ENCODE data around the gene TSSC4. TPM values are rescaled to one million over a fixed set of nuclear protein-coding genes. Genes with fewer than 3 reads are reported as not detected.
A peak's percentile ranks its signal among the peaks of the same experiment; 100 is the strongest.

TSSC4 gene
- total RNA-seq, 6 donors from 2014 or later, result 28.9 to 69.4 (median 50.3) TPM

- no peak for DNase-seq
- no peak for ATAC-seq (ENCODE audit: low FRiP score in 2 of 2)
- TF ChIP-seq EP300 (IDR thresholded peaks at IDR 0.05), result no peak
These were observed 14.6 kb downstream of the TSSC4 start for GRCh38 chr11:2415171-2415570.

GRCh38 chr11:2415601-2416380 lies 15.2 kb downstream of the TSSC4 start:
- WGBS, 2 donors, result 84 to 86% methylated on average over 10 to 30 of the region's 34 CpGs
- Histone ChIP-seq H3K4me1 (peaks cover 6 to 14% (median 13%) of the 10 kb centered on the region in 4 donors), H3K27ac (no peak overlapping the region), H3K27me3 (no peaks in the 10 kb centered on the region), H3K4me3 (no peak overlapping the region), H3K36me3 (no peaks in the 10 kb centered on the region), H3K9me3 (no peaks in the 10 kb centered on the region)
- DNase-seq (peak in 1 of 2 donors; percentile 81), ATAC-seq (ENCODE audit: low FRiP score in 2 of 2) (no peak)
- no peak for TF ChIP-seq CTCF (IDR thresholded peaks at IDR 0.05)
- no peak for TF ChIP-seq POLR2A (IDR thresholded peaks at IDR 0.05)

More at GRCh38 chr11:2415171-2415570, 14.6 kb downstream of the TSSC4 start:
- peaks cover 0 to 2% (median 0%) of the 10 kb centered on the region in 4 donors for H3K27me3 ChIP-seq
- no peak overlapping the region for H3K4me3 ChIP-seq
- peaks cover 0 to 8% (median 7%) of the 10 kb centered on the region in 4 donors for H3K4me1 ChIP-seq
- H3K27ac ChIP-seq, result no peak overlapping the region
- 83 to 93% methylated on average over 24 to 28 of the region's 28 CpGs for whole genome bisulfite sequencing, 2 donors
- no peaks in the 10 kb centered on the region for H3K9me3 ChIP-seq
- H3K36me3 ChIP-seq, result no peaks in the 10 kb centered on the region

- DNase-seq (no peak), ATAC-seq (ENCODE audit: low FRiP score in 2 of 2) (no peak)
- H3K27ac ChIP-seq, result no peak overlapping the region
- H3K4me1 ChIP-seq, result peaks cover 6 to 15% (median 15%) of the 10 kb centered on the region in 4 donors
- no peak overlapping the region for H3K4me3 ChIP-seq
- no peaks in the 10 kb centered on the region for H3K36me3 ChIP-seq
- WGBS, 2 donors, result 89 to 91% methylated on average over 18 of the region's 18 CpGs
- H3K27me3 ChIP-seq, result no peaks in the 10 kb centered on the region
- H3K9me3 ChIP-seq, result no peaks in the 10 kb centered on the region
- TF ChIP-seq CTCF (IDR thresholded peaks at IDR 0.05) (no peak), POLR2A (IDR thresholded peaks at IDR 0.05) (no peak), EP300 (IDR thresholded peaks at IDR 0.05) (no peak), POLR2AphosphoS5 (IDR thresholded peaks at IDR 0.05) (no peak)
These were observed 16.2 kb downstream of the TSSC4 start for GRCh38 chr11:2416765-2417164.

GRCh38 chr11:2417856-2418692 lies 17.5 kb downstream of the TSSC4 start:
- H3K27me3 ChIP-seq, result no peaks in the 10 kb centered on the region
- H3K9me3 ChIP-seq, result no peaks in the 10 kb centered on the region
- no peak overlapping the region for H3K27ac ChIP-seq
- DNase-seq (peak in 1 of 2 donors; percentile 82), ATAC-seq (ENCODE audit: low FRiP score in 2 of 2) (no peak)
- 89 to 100% methylated on average over 1 to 19 of the region's 30 CpGs for WGBS, 2 donors
- H3K4me1 ChIP-seq, result peaks cover 6 to 15% (median 15%) of the 10 kb centered on the region in 4 donors
- H3K4me3 ChIP-seq, result no peak overlapping the region
- no peaks in the 10 kb centered on the region for H3K36me3 ChIP-seq
- TF ChIP-seq EP300 (IDR thresholded peaks at IDR 0.05), result no peak
- no peak for TF ChIP-seq POLR2AphosphoS5 (IDR thresholded peaks at IDR 0.05)
- TF ChIP-seq CTCF (IDR thresholded peaks at IDR 0.05), result no peak
- no peak for TF ChIP-seq POLR2A (IDR thresholded peaks at IDR 0.05)

GRCh38 chr11:2418693-2419360 lies 18.3 kb downstream of the TSSC4 start:
- 76 to 83% methylated on average over 13 to 21 of the region's 21 CpGs for WGBS, 2 donors
- DNase-seq (no peak), ATAC-seq (ENCODE audit: low FRiP score in 2 of 2) (no peak)
- no peak overlapping the region for H3K4me3 ChIP-seq
- H3K27ac ChIP-seq, result no peak overlapping the region
- no peaks in the 10 kb centered on the region for H3K9me3 ChIP-seq
- no peaks in the 10 kb centered on the region for H3K36me3 ChIP-seq
- H3K4me1 ChIP-seq, result peaks cover 6 to 15% (median 15%) of the 10 kb centered on the region in 4 donors
- no peaks in the 10 kb centered on the region for H3K27me3 ChIP-seq
- no peak for TF ChIP-seq POLR2AphosphoS5 (IDR thresholded peaks at IDR 0.05)
- TF ChIP-seq CTCF (IDR thresholded peaks at IDR 0.05), result no peak
- TF ChIP-seq POLR2A (IDR thresholded peaks at IDR 0.05), result no peak
- no peak for TF ChIP-seq EP300 (IDR thresholded peaks at IDR 0.05)
